Colonic mucosa (tissue), 4 donors: ENCODE results near the gene NR3C2. TPM values are rescaled to one million over a fixed set of nuclear protein-coding genes. Genes with fewer than 3 reads are reported as not detected.

Experiments
- DNase-seq: peaks from one replicate; pipeline ENCODE4 v3.0.0-alpha.2; 2020
- H3K27ac ChIP-seq: fragments of 200-600 bp; one replicate; pipeline ENCODE4 v1.8.0; 2021
- H3K27me3 ChIP-seq: fragments of 200-600 bp; one replicate; pipeline ENCODE4 v1.8.0; 2021
- H3K36me3 ChIP-seq: fragments of 200-600 bp; one replicate; pipeline ENCODE4 v1.8.0; 2021
- H3K4me1 ChIP-seq: fragments of 200-600 bp; one replicate; pipeline ENCODE4 v1.8.0; 2021; ENCODE audit warnings: mild to moderate bottlenecking
- H3K4me3 ChIP-seq: fragments of 200-600 bp; one replicate; pipeline ENCODE4 v1.8.0; 2021
- H3K9ac ChIP-seq, 2 donors: one replicate each; pipeline ENCODE4 v1.7.0; 2013; ENCODE audit warnings: control low read depth in 2 of 2, low read depth in 2 of 2, low read length in 2 of 2
- H3K9me3 ChIP-seq: fragments of 200-600 bp; one replicate; pipeline ENCODE4 v1.8.0; 2021
- intact Hi-C: fragments of 100-400 bp; cut with DNase I; formaldehyde crosslinking; loops from one replicate; pipeline ENCODE4 v1.14.1; 2022
- total RNA-seq, 2 donors: library from RNA; stranded (reverse); fragmentation: NEBNext Ultra II Directional in 1 of 2; extraction: Animal tissue kit (Norgen Biotek cat#: 25700) in 1 of 2; gene quantifications; one replicate each; pipeline ENCODE4 v1.2.1, GENCODE V29; 2021
- TF ChIP-seq, protein P1 (sequence below): fragments of 200-600 bp; IDR thresholded peaks from one replicate; pipeline ENCODE4 v1.8.0; 2022; ENCODE audit warnings: antibody characterized with exemption, mild to moderate bottlenecking
- donor health status: healthy.
- donor health status: DM: no; HTN: no; CAD: no.
- donor health status: DM: no; HTN: no; CAD: no.

NR3C2 gene
- total RNA-seq, 2 donors from 2014 or later = 74.8 to 96.0 TPM

DNA sequence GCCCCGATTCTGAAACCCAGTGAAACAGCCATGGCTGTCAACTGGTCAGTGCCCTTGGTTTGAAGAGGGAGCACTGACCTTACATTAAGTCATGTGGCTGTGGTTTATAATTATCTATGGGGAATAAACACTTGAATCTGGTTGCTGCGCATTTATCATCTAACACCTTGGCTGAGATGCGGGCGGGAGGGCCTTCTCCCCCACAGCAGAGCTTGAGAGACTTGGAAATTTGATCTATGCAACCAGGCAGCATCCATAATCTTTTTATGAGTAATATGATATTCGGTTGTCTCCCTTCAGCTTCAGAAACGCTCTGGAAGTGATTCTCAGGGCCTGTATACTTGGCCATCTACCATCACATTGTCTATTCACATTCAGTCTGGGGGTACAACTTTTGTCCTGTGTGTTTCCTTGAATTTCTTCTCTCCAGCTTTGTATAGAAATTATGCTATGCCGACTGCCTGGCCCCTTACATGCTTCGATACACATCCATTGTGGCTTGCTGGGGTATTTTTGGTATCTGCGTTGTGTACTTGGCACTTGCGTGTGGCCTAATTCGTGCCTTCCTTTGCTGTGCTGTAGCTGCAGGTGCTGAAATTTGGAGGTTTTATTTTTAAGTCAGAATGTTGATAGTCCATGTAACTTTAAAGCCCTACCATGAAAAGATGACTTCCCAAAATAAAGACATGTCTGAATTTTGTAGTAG, 388.8 kb downstream of the NR3C2 start:
- Histone ChIP-seq H3K36me3 (no peaks in the 10 kb centered on the region), H3K4me1 (peaks cover 4% of the 10 kb centered on the region), H3K4me3 (no peak overlapping the region), H3K9ac (no peak overlapping the region), H3K27ac (no peak overlapping the region), H3K27me3 (no peaks in the 10 kb centered on the region), H3K9me3 (no peaks in the 10 kb centered on the region)
- TF ChIP-seq, protein P1, sequence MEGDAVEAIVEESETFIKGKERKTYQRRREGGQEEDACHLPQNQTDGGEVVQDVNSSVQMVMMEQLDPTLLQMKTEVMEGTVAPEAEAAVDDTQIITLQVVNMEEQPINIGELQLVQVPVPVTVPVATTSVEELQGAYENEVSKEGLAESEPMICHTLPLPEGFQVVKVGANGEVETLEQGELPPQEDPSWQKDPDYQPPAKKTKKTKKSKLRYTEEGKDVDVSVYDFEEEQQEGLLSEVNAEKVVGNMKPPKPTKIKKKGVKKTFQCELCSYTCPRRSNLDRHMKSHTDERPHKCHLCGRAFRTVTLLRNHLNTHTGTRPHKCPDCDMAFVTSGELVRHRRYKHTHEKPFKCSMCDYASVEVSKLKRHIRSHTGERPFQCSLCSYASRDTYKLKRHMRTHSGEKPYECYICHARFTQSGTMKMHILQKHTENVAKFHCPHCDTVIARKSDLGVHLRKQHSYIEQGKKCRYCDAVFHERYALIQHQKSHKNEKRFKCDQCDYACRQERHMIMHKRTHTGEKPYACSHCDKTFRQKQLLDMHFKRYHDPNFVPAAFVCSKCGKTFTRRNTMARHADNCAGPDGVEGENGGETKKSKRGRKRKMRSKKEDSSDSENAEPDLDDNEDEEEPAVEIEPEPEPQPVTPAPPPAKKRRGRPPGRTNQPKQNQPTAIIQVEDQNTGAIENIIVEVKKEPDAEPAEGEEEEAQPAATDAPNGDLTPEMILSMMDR = no peak
- intact Hi-C loops = loop anchor here (10.0 kb wide), 1 partner anchor 109 kb away; no protein-coding TSS in a partner anchor
- no peak for DNase-seq

GRCh38 chr4:148052448-148052847, 389.8 kb downstream of the NR3C2 start:
- intact Hi-C loops = loop anchor here (10.0 kb wide), 1 partner anchor 108 kb away; no protein-coding TSS in a partner anchor
- no peak overlapping the region for H3K27ac ChIP-seq
- no peak for DNase-seq

DNA sequence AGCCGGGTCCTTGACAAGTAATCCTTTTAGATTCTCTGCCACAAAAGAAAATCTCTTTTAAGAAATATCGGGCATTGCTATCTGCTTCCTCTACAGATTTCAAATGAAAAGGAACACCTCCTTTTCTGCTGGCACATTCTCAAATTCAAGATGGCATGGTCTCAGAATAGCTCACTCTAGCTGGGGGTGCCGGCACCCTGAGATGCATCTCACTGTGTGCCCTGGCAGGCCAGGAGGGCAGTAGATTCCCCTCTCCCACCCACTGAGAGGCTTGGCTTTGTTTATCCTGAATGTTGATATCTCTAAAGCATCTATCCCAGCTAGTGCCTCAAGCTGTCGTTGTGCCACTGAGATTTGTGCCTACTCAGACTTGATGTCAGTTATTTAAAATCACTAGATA, 390.8 kb downstream of the NR3C2 start:
- Histone ChIP-seq H3K4me3 (no peak overlapping the region), H3K27me3 (no peaks in the 10 kb centered on the region), H3K27ac (no peak overlapping the region), H3K36me3 (no peaks in the 10 kb centered on the region), H3K9ac (no peak overlapping the region), H3K4me1 (no peaks in the 10 kb centered on the region), H3K9me3 (no peaks in the 10 kb centered on the region)
- intact Hi-C loops = loop anchor here (10.0 kb wide), 1 partner anchor 107 kb away; no protein-coding TSS in a partner anchor
- no peak for DNase-seq
- TF ChIP-seq, protein P1 = no peak

More at GRCh38 chr4:148052448-148052847, 389.8 kb downstream of the NR3C2 start:
- Histone ChIP-seq H3K27me3 (no peaks in the 10 kb centered on the region), H3K9me3 (no peaks in the 10 kb centered on the region), H3K36me3 (no peaks in the 10 kb centered on the region), H3K9ac (no peak overlapping the region), H3K4me3 (no peak overlapping the region), H3K4me1 (peaks cover 4% of the 10 kb centered on the region)
- TF ChIP-seq, protein P1 = no peak

DNA sequence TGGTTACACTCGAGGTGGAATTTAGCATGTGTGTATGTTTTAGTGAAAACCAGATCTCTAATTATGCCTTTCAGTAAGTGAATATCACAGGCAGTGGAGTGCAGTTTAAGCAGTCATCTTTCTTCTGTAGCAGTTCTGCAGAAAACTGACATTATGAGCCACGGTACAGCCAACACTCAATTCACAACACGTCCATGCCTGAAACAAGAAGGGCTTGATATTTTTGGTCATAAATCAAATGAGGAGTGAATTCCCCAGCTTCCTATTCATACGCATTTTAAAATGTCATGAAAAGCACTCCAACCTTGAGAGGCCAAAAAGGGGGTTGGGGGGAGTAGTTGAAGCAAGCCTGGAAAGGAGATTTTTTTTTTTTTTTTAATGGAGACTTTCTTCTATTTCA, 393.6 kb downstream of the NR3C2 start:
- no peak overlapping the region for H3K27ac ChIP-seq
- H3K4me1 ChIP-seq = no peaks in the 10 kb centered on the region
- DNase-seq = no peak
- no peaks in the 10 kb centered on the region for H3K36me3 ChIP-seq
- no peak overlapping the region for H3K4me3 ChIP-seq
- intact Hi-C loops = no loop called here
- TF ChIP-seq, protein P1 = no peak
- no peak overlapping the region for H3K9ac ChIP-seq
- no peaks in the 10 kb centered on the region for H3K9me3 ChIP-seq
- H3K27me3 ChIP-seq = no peaks in the 10 kb centered on the region

- Histone ChIP-seq H3K4me3 (no peak overlapping the region), H3K4me1 (no peaks in the 10 kb centered on the region), H3K36me3 (no peaks in the 10 kb centered on the region), H3K9ac (no peak overlapping the region), H3K27me3 (no peaks in the 10 kb centered on the region), H3K27ac (no peak overlapping the region), H3K9me3 (no peaks in the 10 kb centered on the region)
- no peak for DNase-seq
- TF ChIP-seq, protein P1 = no peak
- intact Hi-C loops = no loop called here
These were observed 397.3 kb downstream of the NR3C2 start for GRCh38 chr4:148044912-148045352.
